ENCODE data around the gene GALNT3.

- TF ChIP-seq POLR2A (IDR thresholded peaks at IDR 0.05), result no peak
- TF ChIP-seq, protein P1, sequence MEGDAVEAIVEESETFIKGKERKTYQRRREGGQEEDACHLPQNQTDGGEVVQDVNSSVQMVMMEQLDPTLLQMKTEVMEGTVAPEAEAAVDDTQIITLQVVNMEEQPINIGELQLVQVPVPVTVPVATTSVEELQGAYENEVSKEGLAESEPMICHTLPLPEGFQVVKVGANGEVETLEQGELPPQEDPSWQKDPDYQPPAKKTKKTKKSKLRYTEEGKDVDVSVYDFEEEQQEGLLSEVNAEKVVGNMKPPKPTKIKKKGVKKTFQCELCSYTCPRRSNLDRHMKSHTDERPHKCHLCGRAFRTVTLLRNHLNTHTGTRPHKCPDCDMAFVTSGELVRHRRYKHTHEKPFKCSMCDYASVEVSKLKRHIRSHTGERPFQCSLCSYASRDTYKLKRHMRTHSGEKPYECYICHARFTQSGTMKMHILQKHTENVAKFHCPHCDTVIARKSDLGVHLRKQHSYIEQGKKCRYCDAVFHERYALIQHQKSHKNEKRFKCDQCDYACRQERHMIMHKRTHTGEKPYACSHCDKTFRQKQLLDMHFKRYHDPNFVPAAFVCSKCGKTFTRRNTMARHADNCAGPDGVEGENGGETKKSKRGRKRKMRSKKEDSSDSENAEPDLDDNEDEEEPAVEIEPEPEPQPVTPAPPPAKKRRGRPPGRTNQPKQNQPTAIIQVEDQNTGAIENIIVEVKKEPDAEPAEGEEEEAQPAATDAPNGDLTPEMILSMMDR (IDR thresholded peaks at IDR 0.05), result no peak
Measured at GRCh38 chr2:165814473-165814872, 20.4 kb upstream of the GALNT3 start.
